ENCODE data around the gene GTPBP1.

GRCh38 chr22:38674888-38675287 lies 30.9 kb upstream of the GTPBP1 start:
- TF ChIP-seq, protein P1, sequence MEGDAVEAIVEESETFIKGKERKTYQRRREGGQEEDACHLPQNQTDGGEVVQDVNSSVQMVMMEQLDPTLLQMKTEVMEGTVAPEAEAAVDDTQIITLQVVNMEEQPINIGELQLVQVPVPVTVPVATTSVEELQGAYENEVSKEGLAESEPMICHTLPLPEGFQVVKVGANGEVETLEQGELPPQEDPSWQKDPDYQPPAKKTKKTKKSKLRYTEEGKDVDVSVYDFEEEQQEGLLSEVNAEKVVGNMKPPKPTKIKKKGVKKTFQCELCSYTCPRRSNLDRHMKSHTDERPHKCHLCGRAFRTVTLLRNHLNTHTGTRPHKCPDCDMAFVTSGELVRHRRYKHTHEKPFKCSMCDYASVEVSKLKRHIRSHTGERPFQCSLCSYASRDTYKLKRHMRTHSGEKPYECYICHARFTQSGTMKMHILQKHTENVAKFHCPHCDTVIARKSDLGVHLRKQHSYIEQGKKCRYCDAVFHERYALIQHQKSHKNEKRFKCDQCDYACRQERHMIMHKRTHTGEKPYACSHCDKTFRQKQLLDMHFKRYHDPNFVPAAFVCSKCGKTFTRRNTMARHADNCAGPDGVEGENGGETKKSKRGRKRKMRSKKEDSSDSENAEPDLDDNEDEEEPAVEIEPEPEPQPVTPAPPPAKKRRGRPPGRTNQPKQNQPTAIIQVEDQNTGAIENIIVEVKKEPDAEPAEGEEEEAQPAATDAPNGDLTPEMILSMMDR (IDR thresholded peaks at IDR 0.05): no peak
- TF ChIP-seq POLR2A (IDR thresholded peaks at IDR 0.05): no peak

All from lower leg skin (tissue), 3 donors.